SK-N-SH (cell line): Measurements from ENCODE around the gene RBM33.

Experiments used
- CTCF ChIP-seq: fragments of 200-600 bp; sonication (generic); IDR thresholded peaks from 2 replicates; pipeline ENCODE4 v1.6.1; 2017; ENCODE audit warnings: antibody characterized with exemption, mild to moderate bottlenecking, moderate library complexity
- EZH2phosphoT487 ChIP-seq: fragments of 200-600 bp; sonication (generic); IDR thresholded peaks from 2 replicates; pipeline ENCODE4 v1.6.1; 2017; ENCODE audit warnings: low read depth, mixed run types, mild to moderate bottlenecking, antibody characterized with exemption, moderate library complexity, borderline replicate concordance
- FOXM1 ChIP-seq: IDR thresholded peaks from 2 replicates; pipeline ENCODE4 v1.4.0; 2012; ENCODE audit warnings: low read depth, mild to moderate bottlenecking
- MXI1 ChIP-seq: IDR thresholded peaks from 2 replicates; pipeline ENCODE4 v1.6.1; 2012; ENCODE audit warnings: mild to moderate bottlenecking, low read depth, low read length, improper control_type of control experiment
- NRF1 ChIP-seq: IDR thresholded peaks from 2 replicates; pipeline ENCODE4 v1.6.1; 2012; ENCODE audit warnings: low read depth, mild to moderate bottlenecking, low read length
- POLR2AphosphoS5 ChIP-seq: IDR thresholded peaks from 2 replicates; pipeline ENCODE4 v1.6.1; 2012; ENCODE audit warnings: low read depth, low read length
- REST ChIP-seq: IDR thresholded peaks from 2 replicates; pipeline ENCODE4 v1.6.1; 2012; ENCODE audit warnings: mild to moderate bottlenecking, low read depth, low read length, moderate library complexity
- RXRA ChIP-seq: IDR thresholded peaks from 2 replicates; pipeline ENCODE4 v1.4.0; 2012; ENCODE audit warnings: low read depth, mild to moderate bottlenecking, borderline replicate concordance
- SIN3A ChIP-seq: IDR thresholded peaks from 2 replicates; pipeline ENCODE4 v1.6.1; 2012; ENCODE audit warnings: low read depth, mild to moderate bottlenecking, low read length, moderate library complexity, borderline replicate concordance
- TAF1 ChIP-seq: IDR thresholded peaks from 2 replicates; pipeline ENCODE4 v1.6.1; 2012; ENCODE audit warnings: low read depth, mild to moderate bottlenecking, low read length, moderate library complexity, borderline replicate concordance
- USF1 ChIP-seq: IDR thresholded peaks from 2 replicates; pipeline ENCODE4 v1.4.0; 2012; ENCODE audit warnings: low read depth, borderline replicate concordance
- YY1 ChIP-seq: IDR thresholded peaks from 2 replicates; pipeline ENCODE4 v1.4.0; 2012; ENCODE audit warnings: low read depth, mild to moderate bottlenecking

- no peak for TF ChIP-seq CTCF
- no peak for TF ChIP-seq MXI1
- no peak for TF ChIP-seq USF1
- no peak for TF ChIP-seq NRF1
- TF ChIP-seq TAF1 = no peak
- no peak for TF ChIP-seq FOXM1
- no peak for TF ChIP-seq SIN3A
- TF ChIP-seq REST = no peak
- no peak for TF ChIP-seq EZH2phosphoT487
- no peak for TF ChIP-seq RXRA
- TF ChIP-seq POLR2AphosphoS5 = no peak
- TF ChIP-seq YY1 = no peak
Measured at GRCh38 chr7:155809947-155810769, 165.7 kb downstream of the RBM33 start.
